ENCODE measurements around the gene LSR.

- TF ChIP-seq CTCF (IDR thresholded peaks at IDR 0.05): no peak
- no peak for TF ChIP-seq POLR2AphosphoS5 (IDR thresholded peaks at IDR 0.05)
- no peak for TF ChIP-seq EP300 (IDR thresholded peaks at IDR 0.05)
Measured at GRCh38 chr19:35229601-35230000, 19.2 kb upstream of the LSR start.

Measured in esophagus muscularis mucosa (tissue), 4 donors.